ENCODE measurements around the gene PAPOLG. TPM values are rescaled to one million over a fixed set of nuclear protein-coding genes. Genes with fewer than 3 reads are reported as not detected.

Gene PAPOLG
- total RNA-seq, 1 donor from 2014 or later = 20.4 TPM

DNA sequence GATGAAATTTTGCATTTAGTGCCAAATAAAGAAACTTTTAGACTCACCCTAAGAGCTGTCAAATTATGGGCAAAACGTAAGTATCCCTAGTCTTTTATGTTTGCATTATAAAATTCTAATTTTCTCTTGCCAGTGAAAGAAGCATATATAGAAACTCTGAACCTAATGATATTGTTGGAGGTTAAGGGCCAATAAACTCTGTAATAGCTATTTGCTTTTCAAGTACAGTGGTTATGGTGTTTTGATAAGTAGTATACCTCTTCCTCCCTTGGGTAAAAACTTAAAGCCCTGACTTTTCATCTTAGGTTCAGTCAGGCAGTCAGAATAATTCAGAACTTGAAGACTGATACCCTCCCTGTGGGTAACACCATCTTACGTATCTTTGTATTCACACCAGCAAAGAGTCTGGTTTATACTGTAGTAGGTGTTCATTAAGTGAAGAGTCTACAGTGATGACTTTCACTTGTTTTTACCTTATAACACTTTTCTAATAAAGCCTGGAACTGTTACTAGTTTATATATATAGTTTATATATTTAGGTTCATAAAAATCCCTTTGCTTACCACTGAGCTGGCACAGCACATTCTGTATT lies 19.1 kb downstream of the PAPOLG start:
- Mint-ChIP-seq H3K27ac (ENCODE audit: unreplicated experiment) (no peak overlapping the region), H3K27me3 (ENCODE audit: low read depth) (no peaks in the 10 kb centered on the region), H3K4me3 (no peak overlapping the region), H3K36me3 (ENCODE audit: low read depth) (peaks cover 18% of the 10 kb centered on the region), H3K4me1 (no peaks in the 10 kb centered on the region), H3K9me3 (no peaks in the 10 kb centered on the region)
- TF ChIP-seq, protein P1, sequence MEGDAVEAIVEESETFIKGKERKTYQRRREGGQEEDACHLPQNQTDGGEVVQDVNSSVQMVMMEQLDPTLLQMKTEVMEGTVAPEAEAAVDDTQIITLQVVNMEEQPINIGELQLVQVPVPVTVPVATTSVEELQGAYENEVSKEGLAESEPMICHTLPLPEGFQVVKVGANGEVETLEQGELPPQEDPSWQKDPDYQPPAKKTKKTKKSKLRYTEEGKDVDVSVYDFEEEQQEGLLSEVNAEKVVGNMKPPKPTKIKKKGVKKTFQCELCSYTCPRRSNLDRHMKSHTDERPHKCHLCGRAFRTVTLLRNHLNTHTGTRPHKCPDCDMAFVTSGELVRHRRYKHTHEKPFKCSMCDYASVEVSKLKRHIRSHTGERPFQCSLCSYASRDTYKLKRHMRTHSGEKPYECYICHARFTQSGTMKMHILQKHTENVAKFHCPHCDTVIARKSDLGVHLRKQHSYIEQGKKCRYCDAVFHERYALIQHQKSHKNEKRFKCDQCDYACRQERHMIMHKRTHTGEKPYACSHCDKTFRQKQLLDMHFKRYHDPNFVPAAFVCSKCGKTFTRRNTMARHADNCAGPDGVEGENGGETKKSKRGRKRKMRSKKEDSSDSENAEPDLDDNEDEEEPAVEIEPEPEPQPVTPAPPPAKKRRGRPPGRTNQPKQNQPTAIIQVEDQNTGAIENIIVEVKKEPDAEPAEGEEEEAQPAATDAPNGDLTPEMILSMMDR (conservative IDR thresholded peaks at IDR 0.05) = no peak
- DNase-seq (ENCODE audit: low read depth, low spot score) = no peak

DNA sequence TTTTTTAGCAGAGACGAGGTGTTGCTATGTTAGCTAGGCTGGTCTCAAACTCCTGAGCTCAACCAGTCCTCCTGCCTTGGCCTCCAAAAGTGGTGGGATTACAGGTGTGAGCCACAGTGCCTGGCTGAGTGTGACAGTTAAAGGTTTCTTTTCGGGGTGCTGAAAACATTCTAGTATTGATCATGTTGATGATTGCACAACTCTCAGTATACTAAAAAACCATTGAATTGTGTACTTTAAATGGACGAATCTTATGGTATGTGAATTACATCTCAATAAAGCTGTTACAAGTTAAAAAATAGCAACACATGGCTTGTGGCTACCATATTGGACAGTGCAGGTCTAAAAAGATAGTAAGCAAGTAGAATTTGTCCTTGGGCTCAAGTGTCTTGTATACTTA lies 22.3 kb downstream of the PAPOLG start:
- no peak for DNase-seq (ENCODE audit: low read depth, low spot score)
- TF ChIP-seq, protein P1 (conservative IDR thresholded peaks at IDR 0.05) = no peak
- no peak overlapping the region for H3K27ac Mint-ChIP-seq (ENCODE audit: unreplicated experiment)
- H3K4me1 Mint-ChIP-seq = no peaks in the 10 kb centered on the region
- H3K4me3 Mint-ChIP-seq = no peak overlapping the region
- peaks cover 16% of the 10 kb centered on the region for H3K36me3 Mint-ChIP-seq (ENCODE audit: low read depth)
- H3K9me3 Mint-ChIP-seq = no peaks in the 10 kb centered on the region
- H3K27me3 Mint-ChIP-seq (ENCODE audit: low read depth) = no peaks in the 10 kb centered on the region

DNA sequence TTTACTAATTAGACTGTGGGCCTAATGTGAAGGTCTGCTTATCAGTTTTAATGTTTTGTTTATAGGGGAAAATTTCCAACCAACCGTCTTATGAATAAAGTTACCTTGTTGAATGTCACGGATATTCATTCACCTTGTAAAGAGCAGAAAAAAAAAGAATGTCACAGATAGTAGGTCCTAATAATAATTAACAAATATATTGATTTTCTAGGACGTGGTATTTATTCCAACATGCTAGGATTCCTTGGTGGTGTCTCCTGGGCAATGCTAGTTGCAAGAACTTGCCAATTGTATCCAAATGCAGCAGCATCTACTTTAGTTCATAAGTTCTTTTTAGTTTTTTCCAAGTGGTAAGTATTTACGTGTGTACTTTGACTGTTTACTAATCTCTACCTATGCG lies 23.4 kb downstream of the PAPOLG start:
- peaks cover 12% of the 10 kb centered on the region for H3K36me3 Mint-ChIP-seq (ENCODE audit: low read depth)
- TF ChIP-seq, protein P1 (conservative IDR thresholded peaks at IDR 0.05) = no peak
- H3K27me3 Mint-ChIP-seq (ENCODE audit: low read depth) = no peaks in the 10 kb centered on the region

DNA sequence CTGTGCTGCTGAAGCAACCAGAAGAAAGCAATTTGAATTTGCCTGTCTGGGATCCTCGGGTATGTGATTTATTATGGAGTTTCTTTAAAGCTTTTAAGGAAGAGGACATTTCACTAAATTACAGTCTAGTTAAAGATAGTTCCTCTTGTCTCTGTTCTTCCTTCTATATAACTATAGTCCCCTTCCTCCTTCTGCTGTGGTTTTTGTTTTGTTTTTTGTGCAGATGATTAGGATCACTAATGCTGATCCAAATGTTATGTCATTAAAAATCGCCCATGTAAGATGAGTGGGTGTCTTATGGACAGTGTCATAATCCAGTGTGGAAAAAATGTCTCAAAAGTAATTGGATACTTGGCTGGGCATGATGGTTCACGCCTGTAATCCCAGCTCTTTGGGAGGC lies 24.7 kb downstream of the PAPOLG start:
- Mint-ChIP-seq H3K9me3 (no peaks in the 10 kb centered on the region), H3K4me3 (no peak overlapping the region), H3K36me3 (ENCODE audit: low read depth) (peaks cover 12% of the 10 kb centered on the region), H3K27ac (ENCODE audit: unreplicated experiment) (no peak overlapping the region), H3K4me1 (no peaks in the 10 kb centered on the region), H3K27me3 (ENCODE audit: low read depth) (no peaks in the 10 kb centered on the region)
- TF ChIP-seq, protein P1 (conservative IDR thresholded peaks at IDR 0.05) = no peak
- DNase-seq (ENCODE audit: low read depth, low spot score) = no peak

More for the DNA sequence above, 23.4 kb downstream of the PAPOLG start:
- Mint-ChIP-seq H3K27ac (ENCODE audit: unreplicated experiment) (no peak overlapping the region), H3K9me3 (no peaks in the 10 kb centered on the region), H3K4me1 (no peaks in the 10 kb centered on the region), H3K4me3 (no peak overlapping the region)
- DNase-seq (ENCODE audit: low read depth, low spot score) = no peak

DNA sequence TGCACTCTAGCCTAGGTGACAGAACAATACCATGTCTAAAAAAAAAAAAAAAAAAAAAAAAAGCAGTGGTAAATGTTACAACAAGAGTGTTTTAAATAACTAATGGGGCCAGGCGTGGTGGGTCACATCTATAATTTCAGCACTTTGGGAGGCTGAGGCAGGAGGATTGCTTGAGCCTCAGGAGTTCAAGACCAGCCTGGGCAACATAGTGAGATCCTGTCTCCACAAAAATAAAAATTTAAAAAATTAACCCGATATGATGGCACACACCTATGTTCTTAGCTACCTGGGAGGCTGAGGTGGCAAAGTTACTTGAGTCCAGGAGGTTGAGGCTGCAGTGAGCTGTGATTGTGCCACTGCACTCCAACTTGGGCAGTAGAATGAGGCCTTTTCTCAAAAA lies 37.1 kb downstream of the PAPOLG start:
- no peaks in the 10 kb centered on the region for H3K27me3 Mint-ChIP-seq (ENCODE audit: low read depth)
- no peaks in the 10 kb centered on the region for H3K4me1 Mint-ChIP-seq
- no peak for DNase-seq (ENCODE audit: low read depth, low spot score)
- H3K27ac Mint-ChIP-seq (ENCODE audit: unreplicated experiment) = no peak overlapping the region
- peaks cover 12% of the 10 kb centered on the region for H3K36me3 Mint-ChIP-seq (ENCODE audit: low read depth)
- no peaks in the 10 kb centered on the region for H3K9me3 Mint-ChIP-seq
- no peak overlapping the region for H3K4me3 Mint-ChIP-seq
- TF ChIP-seq, protein P1 (conservative IDR thresholded peaks at IDR 0.05) = no peak

All from neural crest cell (in vitro differentiated cells).